Activated CD4-positive, alpha-beta T cell treated with anti-CD3 and anti-CD28 coated beads, Interleukin-2, amount 50 U/mL, for 16 hours (primary cell): Measurements from ENCODE around the gene GPR108.

Experiments
- DNase-seq: peaks from one replicate; pipeline ENCODE4 v3.0.0-alpha.2; 2020

GPR108 gene

GRCh38 chr19:6736169-6736916 lies 1.0 kb downstream of the GPR108 start:
- peak; percentile 82 for DNase-seq

- DNase-seq = no peak
These were observed 2.0 kb downstream of the GPR108 start for GRCh38 chr19:6735181-6735911.

- DNase-seq = no peak
These were observed 3.2 kb downstream of the GPR108 start for GRCh38 chr19:6734096-6734696.

- no peak for DNase-seq
These were observed 3.9 kb downstream of the GPR108 start for GRCh38 chr19:6733338-6734095.

- DNase-seq = no peak
These were observed 4.5 kb downstream of the GPR108 start for GRCh38 chr19:6732803-6733337.

- DNase-seq = no peak
These were observed 5.6 kb downstream of the GPR108 start for GRCh38 chr19:6731822-6732221.

- no peak for DNase-seq
These were observed 6.3 kb downstream of the GPR108 start for GRCh38 chr19:6730941-6731670.

GRCh38 chr19:6730153-6730804 lies 7.1 kb downstream of the GPR108 start:
- DNase-seq = peak; percentile 49

- no peak for DNase-seq
These were observed 7.7 kb downstream of the GPR108 start for GRCh38 chr19:6729573-6730152.

- DNase-seq = no peak
These were observed 9.0 kb downstream of the GPR108 start for GRCh38 chr19:6728346-6728745.

- DNase-seq = no peak
These were observed 11.7 kb downstream of the GPR108 start for GRCh38 chr19:6725513-6726231.

- DNase-seq = no peak
These were observed 12.5 kb downstream of the GPR108 start for GRCh38 chr19:6724631-6725492.

GRCh38 chr19:6723738-6724137 lies 13.6 kb downstream of the GPR108 start:
- DNase-seq = no peak

GRCh38 chr19:6723108-6723618 lies 14.2 kb downstream of the GPR108 start:
- DNase-seq = no peak

- DNase-seq = no peak
These were observed 15.6 kb downstream of the GPR108 start for GRCh38 chr19:6721773-6722172.

GRCh38 chr19:6721138-6721474 lies 16.3 kb downstream of the GPR108 start:
- DNase-seq = no peak

GRCh38 chr19:6720369-6721137 lies 16.8 kb downstream of the GPR108 start, which contains the start of gene C3:
TSS of gene C3 (minus strand) at chr19:6720650. CDS start at chr19:6720589, 61 bp downstream.
- no peak for DNase-seq

GRCh38 chr19:6719992-6720368 lies 17.4 kb downstream of the GPR108 start:
- DNase-seq = no peak

GRCh38 chr19:6719540-6719861 lies 17.9 kb downstream of the GPR108 start:
- no peak for DNase-seq
